HG03045 (cell line): ENCODE data around the gene CSTB.
"Not testable (repeated sequence)": the region's sequence is repeated elsewhere in the genome, so short reads cannot be mapped to it uniquely, and the experiment has no call there.

Experiments
- ATAC-seq: cut with Tn5 transposase; IDR thresholded peaks from one replicate; pipeline ENCODE4 v1.9.1; 2021; ENCODE audit warnings: mild to moderate bottlenecking, moderate library complexity; ENCODE audit not compliant: unreplicated experiment

Gene CSTB, protein sequence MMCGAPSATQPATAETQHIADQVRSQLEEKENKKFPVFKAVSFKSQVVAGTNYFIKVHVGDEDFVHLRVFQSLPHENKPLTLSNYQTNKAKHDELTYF

DNA sequence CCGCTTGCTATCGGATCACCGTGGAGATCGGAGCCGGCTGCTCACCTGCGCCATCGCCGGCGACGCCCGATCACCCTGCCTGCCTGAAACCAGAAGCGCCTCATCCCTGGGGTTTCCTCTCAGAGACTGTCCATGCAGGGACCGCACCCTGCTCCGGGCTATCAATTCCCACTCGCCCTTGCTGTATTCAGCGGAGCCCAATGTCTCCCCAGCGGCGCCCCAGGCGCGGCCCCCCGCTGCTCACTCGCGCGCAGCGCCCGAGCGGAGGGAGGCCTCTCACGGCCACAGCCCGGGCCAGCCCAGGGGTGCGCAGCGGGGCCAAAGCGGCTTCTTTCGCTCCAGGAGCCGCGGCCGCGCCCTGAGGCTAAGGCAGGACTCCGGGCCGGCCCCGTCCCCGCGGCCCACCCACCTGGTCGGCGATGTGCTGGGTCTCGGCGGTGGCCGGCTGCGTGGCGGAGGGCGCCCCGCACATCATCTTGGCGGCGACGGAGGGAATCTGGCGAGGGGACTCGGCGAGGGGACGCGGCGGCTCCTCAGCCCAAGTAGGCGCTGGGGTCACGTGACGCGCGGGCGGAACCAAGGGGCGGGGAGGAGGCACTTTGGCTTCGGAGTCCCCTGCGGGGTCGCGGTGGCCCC, at the start of gene CSTB:
Gene CSTB (minus strand): TSS at position 514 of the 636 bp plus-strand sequence. CDS start 39 bp downstream, at position 475.
- ATAC-seq = peak; percentile 69

DNA sequence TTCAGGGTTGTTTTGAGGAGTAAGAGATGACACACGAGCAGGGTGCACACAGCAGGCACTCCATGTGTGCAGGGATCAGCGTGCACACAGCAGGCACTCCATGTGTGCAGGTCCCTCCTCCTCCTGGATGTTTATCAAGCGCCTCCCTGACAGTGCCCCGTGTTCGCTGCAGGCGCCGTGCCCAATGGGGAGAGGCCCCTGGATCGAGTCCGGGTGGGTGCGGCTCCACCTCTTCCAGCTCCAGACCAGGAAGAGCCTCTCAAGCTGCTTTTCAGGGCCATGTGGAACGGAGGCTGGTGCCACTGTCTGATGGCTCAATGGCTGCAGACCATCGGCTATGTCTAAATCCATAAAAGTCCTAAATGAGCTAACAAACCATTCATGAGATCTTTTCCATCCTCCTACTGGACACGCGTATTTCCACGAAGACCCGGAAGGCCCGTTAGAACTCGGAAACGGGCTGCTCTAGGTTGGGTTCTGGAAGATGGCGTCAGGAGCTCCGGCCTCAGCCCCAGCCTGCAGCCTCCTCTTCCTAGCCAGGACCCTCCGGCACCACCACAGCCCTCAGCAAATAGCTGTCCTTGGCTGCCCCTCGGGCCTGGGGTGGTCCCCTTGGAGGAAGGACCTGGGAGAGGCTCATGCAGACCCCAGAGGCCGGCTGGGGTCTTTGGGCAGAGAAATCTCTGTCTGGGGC, 49.3 kb upstream of the CSTB start:
- ATAC-seq = no peak

- no peak for ATAC-seq
Observed at GRCh38 chr21:43824333-43825241, 48.5 kb upstream of the CSTB start.

DNA sequence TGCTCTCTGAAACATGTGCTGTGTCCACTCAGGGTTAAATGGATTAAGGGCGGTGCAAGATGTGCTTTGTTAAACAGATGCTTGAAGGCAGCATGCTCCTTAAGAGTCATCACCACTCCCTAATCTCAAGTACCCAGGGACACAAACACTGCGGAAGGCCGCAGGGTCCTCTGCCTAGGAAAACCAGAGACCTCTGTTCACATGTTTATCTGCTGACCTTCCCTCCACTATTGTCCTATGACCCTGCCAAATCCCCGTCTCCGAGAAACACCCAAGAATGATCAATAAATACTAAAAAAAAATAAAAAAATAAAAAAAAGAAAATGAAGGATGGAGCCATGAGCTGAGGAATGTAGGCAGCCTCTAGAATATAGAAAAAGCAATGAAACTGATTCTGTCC, 46.6 kb upstream of the CSTB start:
- not testable (repeated sequence) for ATAC-seq

DNA sequence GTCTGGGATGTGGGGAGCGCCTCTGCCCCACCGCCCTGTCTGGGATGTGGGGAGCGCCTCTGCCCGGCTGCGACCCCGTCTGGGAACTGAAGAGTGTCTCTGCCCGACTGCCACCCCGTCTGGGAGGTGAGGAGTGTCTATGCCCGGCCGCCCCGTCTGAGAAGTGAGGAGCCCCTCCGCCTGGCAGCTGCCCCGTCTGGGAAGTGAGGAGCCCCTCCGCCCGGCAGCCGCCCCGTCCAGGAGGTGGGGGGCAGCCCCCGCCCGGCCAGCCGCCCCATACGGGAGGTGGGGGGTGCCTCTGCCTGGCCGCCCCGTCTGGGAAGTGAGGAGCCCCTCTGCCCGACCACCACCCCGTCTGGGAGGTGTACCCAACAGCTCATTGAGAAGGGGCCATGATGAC, 46.1 kb upstream of the CSTB start:
- ATAC-seq = not testable (repeated sequence)

GRCh38 chr21:43820466-43820865, 44.4 kb upstream of the CSTB start:
- ATAC-seq = no peak

DNA sequence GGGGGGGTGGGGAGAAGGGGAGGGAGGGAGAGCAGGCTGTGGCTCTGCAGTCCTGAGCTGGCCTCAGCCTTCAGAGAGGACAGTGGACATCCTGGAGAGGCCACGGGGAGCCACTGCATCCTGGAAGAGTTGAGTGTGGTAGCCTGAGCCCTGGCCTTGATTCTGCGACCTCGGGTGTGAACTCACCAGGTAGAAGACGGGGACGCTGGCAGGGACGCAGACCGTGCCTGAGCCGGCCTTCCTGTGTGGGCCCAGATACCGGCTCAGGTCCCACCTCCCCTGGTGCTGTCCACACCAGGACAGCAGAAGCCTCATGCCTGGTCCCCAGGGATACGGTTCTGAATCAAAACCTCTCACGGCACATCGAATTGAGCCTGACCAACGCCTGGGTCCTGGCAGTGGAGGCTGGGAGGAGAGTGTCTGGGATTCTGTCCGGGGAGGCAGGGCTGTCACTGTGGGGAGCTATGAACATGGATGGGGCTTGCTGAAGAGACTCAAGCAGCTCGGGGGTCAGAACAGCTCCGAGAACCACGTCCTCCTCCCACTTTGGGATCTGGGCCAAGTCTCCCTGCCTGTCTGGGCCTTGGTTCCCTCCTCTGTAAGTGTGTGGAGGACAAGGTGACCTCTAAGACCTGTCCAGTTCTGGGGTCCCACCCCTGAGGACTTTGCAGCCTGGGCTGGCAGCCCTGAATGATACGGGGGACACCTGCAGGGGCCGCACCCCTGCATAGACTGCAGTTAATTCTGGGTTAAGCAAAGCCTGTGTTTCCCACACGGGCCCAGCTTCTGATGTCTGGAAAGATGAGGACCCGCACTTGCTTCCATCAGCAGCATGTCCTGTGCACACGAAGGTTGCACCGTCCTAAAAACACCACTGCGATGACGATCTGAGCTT, 43.6 kb upstream of the CSTB start:
- ATAC-seq = no peak

DNA sequence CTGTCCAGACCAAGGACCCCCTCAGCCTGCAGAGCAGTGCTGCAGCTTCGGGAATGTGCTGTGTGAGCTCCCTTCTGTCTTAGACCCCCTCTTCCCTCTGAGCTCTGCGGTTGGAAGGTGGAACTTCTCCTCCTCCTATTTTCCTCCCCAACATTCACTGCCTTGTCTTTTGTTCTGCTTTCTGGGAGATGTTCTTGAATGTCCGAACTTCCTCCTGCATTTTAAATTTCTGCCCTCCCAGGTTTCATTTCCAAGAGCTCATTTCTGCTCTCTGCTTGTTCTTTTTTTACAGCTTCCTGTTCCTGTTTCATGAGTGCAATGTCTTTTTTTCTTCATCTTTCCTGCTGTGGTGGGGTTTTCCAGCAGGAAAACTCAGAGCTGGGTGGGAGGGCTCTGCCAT, 42.6 kb upstream of the CSTB start:
- no peak for ATAC-seq

DNA sequence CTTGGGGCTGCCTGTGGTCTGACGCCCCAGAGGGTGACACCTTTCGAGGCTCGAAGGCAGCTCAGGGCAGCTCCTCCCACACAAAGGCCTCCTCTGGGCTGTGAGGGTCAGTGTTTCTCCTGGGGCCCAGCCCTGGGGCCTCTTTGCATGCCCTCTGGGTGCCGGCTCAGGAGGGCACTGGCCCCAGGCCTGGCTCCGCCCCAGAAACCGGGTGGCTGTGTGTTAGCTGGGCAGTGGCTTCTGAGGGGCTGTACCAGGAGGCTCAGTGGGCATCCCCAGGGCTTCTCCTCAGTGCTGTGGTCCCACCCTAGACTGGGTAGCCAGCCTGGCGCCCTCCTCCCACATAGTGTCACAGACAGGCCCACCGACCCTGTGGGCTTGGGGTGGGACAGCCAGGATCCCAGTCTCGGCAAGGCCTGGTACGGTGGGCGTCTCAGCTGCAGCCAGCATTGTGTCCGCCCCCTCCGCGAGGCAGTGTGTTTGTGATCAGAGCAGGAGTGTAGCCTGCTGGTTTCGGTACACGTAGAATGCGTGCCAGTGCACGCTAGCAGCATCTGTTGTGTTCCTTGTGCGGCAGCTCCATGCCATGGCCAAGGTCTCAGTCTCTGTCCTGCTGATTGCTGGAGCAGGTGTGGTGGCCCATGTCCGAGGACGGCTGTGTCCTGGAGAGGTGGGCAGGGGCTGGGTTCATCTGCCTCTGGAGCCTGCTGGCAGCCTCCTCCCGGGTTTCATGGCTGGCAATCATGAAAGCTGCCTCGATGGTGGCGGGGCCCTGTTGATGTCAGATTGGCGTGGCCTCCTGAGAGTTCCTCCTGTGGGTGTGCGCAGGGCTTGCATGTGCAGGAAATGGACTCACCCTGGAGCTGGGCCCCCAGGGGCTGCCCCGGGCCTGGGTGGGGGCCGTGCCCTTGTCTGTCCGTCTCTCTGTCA, 41.3 kb upstream of the CSTB start:
- no peak for ATAC-seq

DNA sequence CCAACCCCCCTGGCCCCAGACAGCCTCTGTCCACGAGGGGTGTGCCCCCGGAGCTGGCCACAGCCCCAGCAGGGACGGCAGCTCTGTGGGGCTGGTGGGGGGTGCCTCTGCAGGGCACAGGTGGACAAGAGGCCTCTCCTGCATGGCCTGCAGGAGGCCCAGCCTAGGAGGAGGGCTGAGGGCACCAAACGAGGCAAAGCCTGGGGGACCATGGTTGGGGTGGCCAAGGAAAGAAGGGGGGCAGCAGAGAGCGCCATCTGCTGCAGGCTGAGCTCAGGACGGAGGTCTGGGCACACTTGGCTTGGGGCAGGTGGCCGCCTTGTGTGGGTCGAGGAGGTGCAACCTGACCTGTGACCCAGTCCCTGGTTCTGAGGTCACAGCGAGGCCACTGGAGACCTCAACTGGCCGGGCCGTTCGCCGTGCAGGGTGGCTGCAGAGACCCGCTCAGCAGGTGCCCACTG, 40.5 kb upstream of the CSTB start:
- ATAC-seq = no peak

DNA sequence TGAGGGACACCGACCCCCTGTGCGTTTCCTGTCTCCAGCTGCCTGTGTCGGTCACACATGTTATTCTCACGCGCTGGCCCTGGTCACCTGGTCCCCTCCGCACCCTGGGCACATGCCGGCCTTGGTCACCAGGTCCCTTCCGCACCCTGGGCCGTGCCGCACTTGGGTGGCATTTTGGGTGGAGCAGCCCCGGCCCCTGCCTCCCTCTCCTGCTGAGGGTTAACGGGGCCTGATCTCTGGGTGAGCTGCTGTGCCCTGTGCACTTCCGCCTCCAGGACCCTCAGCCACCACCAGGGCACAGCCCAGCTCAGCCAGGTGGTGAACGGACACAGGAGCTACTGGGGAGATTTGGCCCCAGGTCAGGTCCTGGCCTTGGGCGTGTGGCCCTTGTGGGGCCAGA, 39.9 kb upstream of the CSTB start:
- no peak for ATAC-seq

DNA sequence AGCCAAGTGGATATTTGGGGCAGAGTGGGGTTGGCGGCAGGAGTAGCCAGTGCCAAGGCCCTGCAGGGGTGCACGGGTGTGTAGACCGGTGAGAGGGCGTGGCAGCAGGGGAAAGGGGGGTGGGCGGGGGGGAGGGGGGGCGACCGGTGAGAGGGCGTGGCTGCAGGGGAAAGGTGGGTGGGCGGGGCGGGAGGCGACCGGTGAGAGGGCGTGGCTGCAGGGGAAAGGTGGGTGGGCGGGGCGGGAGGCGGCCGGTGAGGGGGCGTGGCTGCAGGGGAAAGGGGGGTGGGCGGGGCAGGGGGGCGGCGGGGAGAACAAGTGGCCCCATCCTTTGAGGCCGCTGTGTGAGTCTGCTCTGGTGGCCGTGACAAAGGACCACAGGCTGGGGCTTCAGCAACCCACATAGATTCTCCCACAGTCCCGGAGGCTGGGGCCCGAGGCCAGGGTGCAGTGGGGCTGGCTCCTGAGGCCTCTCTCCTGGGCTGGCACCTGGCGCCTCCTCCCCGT, 39.1 kb upstream of the CSTB start:
- ATAC-seq = no peak

- no peak for ATAC-seq
Observed at GRCh38 chr21:43814215-43815106, 38.4 kb upstream of the CSTB start.

GRCh38 chr21:43813656-43813980, 37.5 kb upstream of the CSTB start:
- ATAC-seq = no peak

- no peak for ATAC-seq
Observed at GRCh38 chr21:43812957-43813655, 37.0 kb upstream of the CSTB start.

DNA sequence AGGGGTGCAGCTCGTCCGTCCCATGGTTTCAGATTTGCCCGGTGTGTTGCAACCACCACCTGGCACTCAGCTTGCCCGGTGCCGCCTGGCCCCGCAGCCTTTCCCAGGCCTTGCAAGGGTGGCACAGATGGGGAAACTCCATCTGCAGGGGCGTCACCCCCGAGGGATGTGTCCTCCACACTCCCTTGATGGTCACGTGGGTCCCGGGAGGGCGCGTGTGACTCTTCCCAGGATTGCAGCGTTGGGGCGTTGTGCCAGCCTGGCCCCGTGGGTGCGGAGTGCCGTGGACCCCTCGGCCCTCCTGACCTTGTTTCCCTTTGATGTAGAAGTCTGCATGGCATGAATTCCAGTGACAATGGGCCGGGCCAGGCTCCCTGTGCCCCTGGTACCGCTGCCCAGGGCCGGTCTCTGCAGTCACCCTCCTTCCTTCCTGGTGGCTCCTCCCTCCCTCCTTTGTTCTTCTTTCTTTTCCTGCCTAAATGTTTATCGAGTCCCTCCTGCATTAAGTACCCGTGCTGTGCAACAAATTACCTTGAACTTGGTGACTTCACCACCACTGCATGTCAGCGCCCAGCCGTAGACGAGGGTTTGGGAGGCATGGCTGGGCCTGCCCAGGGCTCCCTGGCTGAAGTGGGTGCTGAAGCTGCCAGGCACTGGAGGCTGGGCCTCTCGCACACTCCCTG, 36.2 kb upstream of the CSTB start:
- no peak for ATAC-seq
